ENCODE data around the gene TMSB10. TPM values are rescaled to one million over a fixed set of nuclear protein-coding genes. Genes with fewer than 3 reads are reported as not detected.
"Not testable (repeated sequence)": the region's sequence is repeated elsewhere in the genome, so short reads cannot be mapped to it uniquely, and the experiment has no call there.

TMSB10 gene
- polyA plus RNA-seq, 12 donors, result 1,067 to 1,735 (median 1,170) TPM; not detected in 1

GRCh38 chr2:84925724-84926376, 20.4 kb downstream of the TMSB10 start:
- DNase-seq, result peak; percentile 88

- no peak for DNase-seq
These were observed 21.8 kb downstream of the TMSB10 start for GRCh38 chr2:84927275-84927627.

GRCh38 chr2:84931384-84931821, 25.9 kb downstream of the TMSB10 start:
- DNase-seq, result no peak

GRCh38 chr2:84938194-84938879, 32.9 kb downstream of the TMSB10 start:
- DNase-seq, result no peak

GRCh38 chr2:84939426-84940087, 34.1 kb downstream of the TMSB10 start:
- DNase-seq, result no peak

- no peak for DNase-seq
These were observed 34.6 kb downstream of the TMSB10 start for GRCh38 chr2:84940088-84940470.

- no peak for DNase-seq
These were observed 35.5 kb downstream of the TMSB10 start for GRCh38 chr2:84940831-84941412.

GRCh38 chr2:84942166-84942565, 36.7 kb downstream of the TMSB10 start:
- DNase-seq, result no peak

- no peak for DNase-seq
These were observed 37.5 kb downstream of the TMSB10 start for GRCh38 chr2:84942964-84943421.

- no peak for DNase-seq
These were observed 38.9 kb downstream of the TMSB10 start for GRCh38 chr2:84944295-84944909.

- not testable (repeated sequence) for DNase-seq
These were observed 40.4 kb downstream of the TMSB10 start for GRCh38 chr2:84945838-84946203.

- no peak for DNase-seq
These were observed 41.0 kb downstream of the TMSB10 start for GRCh38 chr2:84946204-84947009.

- DNase-seq, result no peak
These were observed 41.6 kb downstream of the TMSB10 start for GRCh38 chr2:84947010-84947593.

- DNase-seq, result no peak
These were observed 48.1 kb downstream of the TMSB10 start for GRCh38 chr2:84953535-84953934.

- no peak for DNase-seq
These were observed 48.9 kb downstream of the TMSB10 start for GRCh38 chr2:84954329-84954728.

Other genes starting within 250 kb of the TMSB10 start
- gene TRABD2A, start 24.6 kb upstream of the TMSB10 start, polyA plus RNA-seq (ENCODE audit: insufficient read length in 12 of 12), result 1 to 10 TPM in 1 of 12 donors, under 1 TPM in 10, not detected in 1; 0.14 to 8.0 (median 0.47) TPM
- 10 to 100 TPM in 11 of 12 donors, not detected in 1; 30.6 to 57.6 (median 47.4) TPM for gene KCMF1, start 65.5 kb downstream of the TMSB10 start, polyA plus RNA-seq (ENCODE audit: insufficient read length in 12 of 12)
- gene TCF7L1, start 227.7 kb downstream of the TMSB10 start, polyA plus RNA-seq (ENCODE audit: insufficient read length in 12 of 12), result 10 to 100 TPM in 11 of 12 donors, not detected in 1; 28.2 to 77.7 (median 35.4) TPM

Measured in muscle of arm (tissue), 12 donors.